GM12875 (cell line): ENCODE measurements around the gene SHISA6.
"Not testable (repeated sequence)": the region's sequence is repeated elsewhere in the genome, so short reads cannot be mapped to it uniquely, and the experiment has no call there.

Experiments
- H3K4me3 ChIP-seq: one replicate; pipeline ENCODE4 v1.5.1; 2011; ENCODE audit warnings: low read depth, low read length, control low read depth
- TF ChIP-seq, protein P1 (sequence below): IDR thresholded peaks from 2 replicates; pipeline ENCODE4 v1.5.1; 2011; ENCODE audit warnings: low read depth, mild to moderate bottlenecking, control low read depth, inconsistent platforms, low read length, moderate library complexity, borderline replicate concordance; ENCODE audit not compliant: insufficient read depth

SHISA6 gene

DNA sequence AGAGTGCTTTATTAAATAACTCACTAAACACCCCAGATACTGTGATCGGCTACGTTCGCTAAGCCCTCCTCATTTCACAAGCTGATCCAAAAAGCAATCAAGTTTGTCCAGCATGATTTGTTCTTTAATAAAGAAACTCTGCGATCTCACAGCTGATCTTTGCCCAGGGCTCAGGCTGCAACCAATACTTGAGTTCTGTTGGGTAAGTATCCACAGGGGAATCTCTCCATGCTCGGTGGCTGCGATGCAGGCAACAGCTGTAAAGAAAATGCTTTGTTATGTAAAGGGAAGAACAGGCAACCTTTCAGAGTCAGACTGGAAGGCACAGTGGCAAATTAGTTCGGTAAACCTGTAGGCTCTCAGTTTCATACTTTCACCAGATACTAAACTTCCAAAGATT is 67.5 kb downstream of the SHISA6 start:
- TF ChIP-seq, protein P1, sequence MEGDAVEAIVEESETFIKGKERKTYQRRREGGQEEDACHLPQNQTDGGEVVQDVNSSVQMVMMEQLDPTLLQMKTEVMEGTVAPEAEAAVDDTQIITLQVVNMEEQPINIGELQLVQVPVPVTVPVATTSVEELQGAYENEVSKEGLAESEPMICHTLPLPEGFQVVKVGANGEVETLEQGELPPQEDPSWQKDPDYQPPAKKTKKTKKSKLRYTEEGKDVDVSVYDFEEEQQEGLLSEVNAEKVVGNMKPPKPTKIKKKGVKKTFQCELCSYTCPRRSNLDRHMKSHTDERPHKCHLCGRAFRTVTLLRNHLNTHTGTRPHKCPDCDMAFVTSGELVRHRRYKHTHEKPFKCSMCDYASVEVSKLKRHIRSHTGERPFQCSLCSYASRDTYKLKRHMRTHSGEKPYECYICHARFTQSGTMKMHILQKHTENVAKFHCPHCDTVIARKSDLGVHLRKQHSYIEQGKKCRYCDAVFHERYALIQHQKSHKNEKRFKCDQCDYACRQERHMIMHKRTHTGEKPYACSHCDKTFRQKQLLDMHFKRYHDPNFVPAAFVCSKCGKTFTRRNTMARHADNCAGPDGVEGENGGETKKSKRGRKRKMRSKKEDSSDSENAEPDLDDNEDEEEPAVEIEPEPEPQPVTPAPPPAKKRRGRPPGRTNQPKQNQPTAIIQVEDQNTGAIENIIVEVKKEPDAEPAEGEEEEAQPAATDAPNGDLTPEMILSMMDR, result no peak

GRCh38 chr17:11309033-11309432 is 68.0 kb downstream of the SHISA6 start:
- TF ChIP-seq, protein P1, result no peak
- no peak overlapping the region for H3K4me3 ChIP-seq

More for the DNA sequence above, 67.5 kb downstream of the SHISA6 start:
- no peak overlapping the region for H3K4me3 ChIP-seq

DNA sequence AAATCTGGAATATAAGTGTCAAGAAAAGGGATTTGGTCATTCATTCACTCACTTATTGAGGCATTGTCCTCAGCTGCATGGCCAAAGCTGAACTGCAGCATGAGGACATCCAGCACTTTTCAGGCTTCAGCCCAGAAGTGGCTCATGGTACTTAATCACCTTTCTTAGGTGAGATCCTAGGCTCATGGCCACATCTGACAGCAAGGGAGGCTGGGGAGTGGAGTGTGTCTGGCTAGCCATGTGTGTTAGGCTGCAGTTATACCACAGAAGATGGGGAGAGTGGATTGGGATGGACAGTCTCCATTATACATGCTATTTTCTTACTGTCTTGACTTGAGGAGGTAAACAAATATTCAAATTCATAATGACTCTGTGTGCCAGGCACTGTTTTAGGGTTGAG is 68.8 kb downstream of the SHISA6 start:
- TF ChIP-seq, protein P1, result no peak
- H3K4me3 ChIP-seq, result no peak overlapping the region

GRCh38 chr17:11316451-11316850 is 75.4 kb downstream of the SHISA6 start:
- not testable (repeated sequence) for H3K4me3 ChIP-seq

- TF ChIP-seq, protein P1, result no peak
- H3K4me3 ChIP-seq, result no peak overlapping the region
These were observed 77.2 kb downstream of the SHISA6 start for GRCh38 chr17:11318207-11318606.

DNA sequence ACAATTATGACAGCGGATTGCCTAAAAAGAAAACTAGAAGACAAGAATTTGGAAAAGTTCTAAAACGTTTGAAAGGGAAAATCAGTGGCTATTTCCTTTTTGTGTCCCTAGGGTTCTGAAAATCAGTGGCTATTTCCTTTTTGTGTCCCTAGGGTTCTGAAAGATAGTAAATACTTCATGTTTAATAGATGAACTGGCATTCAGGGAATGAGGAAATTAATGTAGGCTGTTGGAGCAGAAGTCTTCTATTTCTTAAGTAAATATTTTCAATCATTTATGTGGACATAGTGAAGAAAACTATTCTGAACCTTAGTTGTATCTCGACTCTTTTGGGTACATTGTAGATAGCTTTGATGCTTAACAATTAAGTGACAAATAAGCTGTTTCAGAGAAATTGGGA is 78.9 kb downstream of the SHISA6 start:
- TF ChIP-seq, protein P1, result no peak
- H3K4me3 ChIP-seq, result no peak overlapping the region

DNA sequence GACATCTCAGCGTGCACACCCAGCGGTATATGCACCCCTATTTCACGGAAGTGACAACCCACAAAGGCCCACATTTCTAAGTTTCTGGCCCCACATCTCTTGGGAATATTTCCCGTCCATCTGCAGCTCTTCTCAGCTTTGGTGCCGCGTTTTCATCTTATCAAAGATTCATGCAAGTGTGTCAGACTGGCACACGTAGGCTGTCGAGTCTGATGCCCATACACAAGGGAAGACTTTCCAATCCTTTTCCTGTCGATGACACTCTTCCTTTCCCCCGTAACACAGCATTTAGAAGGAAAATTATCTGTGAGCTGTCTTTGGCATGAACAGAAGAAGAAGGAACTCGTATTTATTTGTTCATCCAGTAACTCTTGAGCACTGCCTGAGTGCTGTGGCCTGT is 83.0 kb downstream of the SHISA6 start:
- TF ChIP-seq, protein P1, result no peak
- no peak overlapping the region for H3K4me3 ChIP-seq

GRCh38 chr17:11324846-11325420 is 83.9 kb downstream of the SHISA6 start:
- TF ChIP-seq, protein P1, result no peak
- H3K4me3 ChIP-seq, result no peak overlapping the region
